ENCODE results near the gene LRFN3.

DNA sequence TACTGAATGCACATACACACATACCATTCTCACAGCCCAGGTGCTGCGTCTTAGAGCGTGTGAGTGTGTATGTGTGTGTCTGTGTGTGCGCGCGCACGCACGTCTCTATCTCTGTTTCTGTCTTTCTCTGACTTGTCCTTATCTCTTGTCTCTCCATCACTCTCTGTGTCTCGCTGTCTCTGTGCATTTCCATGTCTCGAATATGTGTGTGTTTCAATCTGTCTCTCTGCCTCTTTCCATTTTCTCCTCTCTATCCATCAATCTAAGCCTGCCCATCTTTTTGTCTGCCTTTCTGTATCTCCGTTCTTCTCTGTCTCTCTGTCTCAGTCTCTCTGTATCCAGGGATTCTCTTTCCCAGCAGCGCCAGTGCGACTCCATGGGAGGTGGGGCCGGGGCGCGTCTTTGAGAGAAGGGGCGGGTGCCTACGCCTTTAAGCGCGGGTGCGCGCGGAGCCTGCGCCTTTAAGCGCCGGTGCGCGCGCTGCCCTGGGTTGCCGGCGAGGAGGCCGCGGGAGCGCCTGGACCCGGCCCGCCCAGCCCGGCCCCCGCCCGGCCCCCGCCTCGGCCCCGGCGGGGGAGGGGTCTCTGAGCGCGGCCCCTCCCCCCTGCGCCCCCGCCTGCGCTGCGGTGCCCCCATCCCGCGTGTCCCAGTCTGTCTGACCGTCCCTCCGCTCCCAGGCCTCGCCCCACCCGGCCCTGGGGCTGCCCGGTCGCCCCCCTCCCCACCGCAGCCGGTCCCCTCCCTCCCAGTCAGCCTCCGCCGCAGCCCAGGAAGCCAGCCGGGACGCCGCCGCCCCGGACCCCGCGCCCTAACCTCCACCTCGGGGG lies at the start of gene LRFN3:
- TF ChIP-seq YY1 (IDR thresholded peaks at IDR 0.05; ENCODE audit: insufficient read depth, insufficient read length): no peak
- no peak for TF ChIP-seq ZNF274 (IDR thresholded peaks at IDR 0.05; ENCODE audit: low read depth, low read length)
